DMS 273 (cell line): Measurements from ENCODE around the gene PIP4K2C.

Experiments used
- DNase-seq: peaks from one replicate; lab custom pipeline; 2025; ENCODE audit not compliant: unreplicated experiment; lab: John Stamatoyannopoulos, UW

The PIP4K2C gene

GRCh38 chr12:57590864-57591781 lies at the start of gene PIP4K2C:
Gene PIP4K2C (plus strand): TSS chr12:57591192. CDS start chr12:57591290, 98 bp downstream.
- DNase-seq = peak; percentile 80

- DNase-seq = no peak
Measured at GRCh38 chr12:57541717-57542116, 49.3 kb upstream of the PIP4K2C start.

GRCh38 chr12:57543581-57543980 lies 47.4 kb upstream of the PIP4K2C start:
- no peak for DNase-seq

GRCh38 chr12:57545809-57546437 lies 45.1 kb upstream of the PIP4K2C start:
- DNase-seq = no peak

GRCh38 chr12:57546438-57547287 lies 44.3 kb upstream of the PIP4K2C start, which contains the start of gene DCTN2:
Gene DCTN2 (minus strand): TSS chr12:57547192. CDS start chr12:57547063, 129 bp downstream.
- DNase-seq = peak; percentile 97

GRCh38 chr12:57547288-57548012 lies 43.5 kb upstream of the PIP4K2C start:
- no peak for DNase-seq

GRCh38 chr12:57548013-57548315 lies 43.0 kb upstream of the PIP4K2C start:
- DNase-seq = no peak

- DNase-seq = no peak
Measured at GRCh38 chr12:57548488-57548887, 42.5 kb upstream of the PIP4K2C start.

GRCh38 chr12:57549203-57549908 lies 41.6 kb upstream of the PIP4K2C start:
- no peak for DNase-seq

- peak; percentile 74 for DNase-seq
Measured at GRCh38 chr12:57549909-57550640, 40.9 kb upstream of the PIP4K2C start, which contains the start of gene KIF5A. Gene KIF5A (plus strand): TSS chr12:57550044. CDS start chr12:57550272, 228 bp downstream.

- no peak for DNase-seq
Measured at GRCh38 chr12:57550641-57551549, 40.1 kb upstream of the PIP4K2C start.

- DNase-seq = no peak
Measured at GRCh38 chr12:57551637-57552305, 39.2 kb upstream of the PIP4K2C start.

- no peak for DNase-seq
Measured at GRCh38 chr12:57552306-57552651, 38.7 kb upstream of the PIP4K2C start.

GRCh38 chr12:57552835-57553313 lies 38.1 kb upstream of the PIP4K2C start:
- DNase-seq = no peak

- DNase-seq = no peak
Measured at GRCh38 chr12:57553343-57554202, 37.4 kb upstream of the PIP4K2C start.

- DNase-seq = no peak
Measured at GRCh38 chr12:57554453-57554852, 36.5 kb upstream of the PIP4K2C start.

GRCh38 chr12:57554897-57555296 lies 36.1 kb upstream of the PIP4K2C start:
- no peak for DNase-seq
